Mesothelial cell of epicardium (in vitro differentiated cells): ENCODE results near the gene STPG4. TPM values are rescaled to one million over a fixed set of nuclear protein-coding genes. Genes with fewer than 3 reads are reported as not detected.

Source experiments
- DNase-seq, 2 experiments: peaks; one replicate each; pipeline ENCODE4 v3.0.0; 2021; ENCODE audit warnings: low spot score in 2 of 2; ENCODE audit not compliant: unreplicated experiment in 2 of 2
- H3K27ac Mint-ChIP-seq: 2 replicates; pipeline ENCODE4 v1.8.0; 2021; ENCODE audit warnings: mixed read lengths
- H3K27me3 Mint-ChIP-seq: 2 replicates; pipeline ENCODE4 v1.8.0; 2021; ENCODE audit warnings: low read depth, mixed read lengths
- H3K36me3 Mint-ChIP-seq: 2 replicates; pipeline ENCODE4 v1.8.0; 2021; ENCODE audit warnings: mixed read lengths
- H3K4me1 Mint-ChIP-seq: 2 replicates; pipeline ENCODE4 v1.8.0; 2021; ENCODE audit warnings: mixed read lengths
- H3K4me3 Mint-ChIP-seq: 2 replicates; pipeline ENCODE4 v1.8.0; 2021; ENCODE audit warnings: mild to moderate bottlenecking, moderate library complexity, mixed read lengths
- H3K9me3 Mint-ChIP-seq: 2 replicates; pipeline ENCODE4 v1.8.0; 2021; ENCODE audit warnings: mixed read lengths
- total RNA-seq: library from RNA; stranded (reverse); gene quantifications from 3 replicates; pipeline ENCODE4 v1.2.1, GENCODE V29; 2021
- TF ChIP-seq, protein P1 (sequence below): fragments of 200-600 bp; sonication (generic); IDR thresholded peaks from one replicate; pipeline ENCODE4 v1.5.0; 2021; ENCODE audit warnings: antibody characterized with exemption; ENCODE audit not compliant: unreplicated experiment

Gene STPG4
- total RNA-seq, 1 donor from 2014 or later: not detected

GRCh38 chr2:47087051-47087450 is 68.1 kb downstream of the STPG4 start:
- Mint-ChIP-seq H3K4me1 (peaks cover 52% of the 10 kb centered on the region), H3K4me3 (no peak overlapping the region), H3K36me3 (no peaks in the 10 kb centered on the region)

GRCh38 chr2:47086571-47086970 is 68.5 kb downstream of the STPG4 start:
- H3K4me1 Mint-ChIP-seq: peaks cover 52% of the 10 kb centered on the region
- DNase-seq: no peak
- TF ChIP-seq, protein P1, sequence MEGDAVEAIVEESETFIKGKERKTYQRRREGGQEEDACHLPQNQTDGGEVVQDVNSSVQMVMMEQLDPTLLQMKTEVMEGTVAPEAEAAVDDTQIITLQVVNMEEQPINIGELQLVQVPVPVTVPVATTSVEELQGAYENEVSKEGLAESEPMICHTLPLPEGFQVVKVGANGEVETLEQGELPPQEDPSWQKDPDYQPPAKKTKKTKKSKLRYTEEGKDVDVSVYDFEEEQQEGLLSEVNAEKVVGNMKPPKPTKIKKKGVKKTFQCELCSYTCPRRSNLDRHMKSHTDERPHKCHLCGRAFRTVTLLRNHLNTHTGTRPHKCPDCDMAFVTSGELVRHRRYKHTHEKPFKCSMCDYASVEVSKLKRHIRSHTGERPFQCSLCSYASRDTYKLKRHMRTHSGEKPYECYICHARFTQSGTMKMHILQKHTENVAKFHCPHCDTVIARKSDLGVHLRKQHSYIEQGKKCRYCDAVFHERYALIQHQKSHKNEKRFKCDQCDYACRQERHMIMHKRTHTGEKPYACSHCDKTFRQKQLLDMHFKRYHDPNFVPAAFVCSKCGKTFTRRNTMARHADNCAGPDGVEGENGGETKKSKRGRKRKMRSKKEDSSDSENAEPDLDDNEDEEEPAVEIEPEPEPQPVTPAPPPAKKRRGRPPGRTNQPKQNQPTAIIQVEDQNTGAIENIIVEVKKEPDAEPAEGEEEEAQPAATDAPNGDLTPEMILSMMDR: no peak
- no peaks in the 10 kb centered on the region for H3K9me3 Mint-ChIP-seq
- H3K27ac Mint-ChIP-seq: peak overlapping the region; percentile 39
- H3K27me3 Mint-ChIP-seq: no peaks in the 10 kb centered on the region
- no peaks in the 10 kb centered on the region for H3K36me3 Mint-ChIP-seq
- H3K4me3 Mint-ChIP-seq: no peak overlapping the region

More at GRCh38 chr2:47087051-47087450, 68.1 kb downstream of the STPG4 start:
- TF ChIP-seq, protein P1: no peak
- Mint-ChIP-seq H3K9me3 (no peaks in the 10 kb centered on the region), H3K27me3 (no peaks in the 10 kb centered on the region), H3K27ac (no peak overlapping the region)
- no peak for DNase-seq

GRCh38 chr2:47086054-47086471 is 69.0 kb downstream of the STPG4 start:
- Mint-ChIP-seq H3K36me3 (no peaks in the 10 kb centered on the region), H3K27ac (peak overlapping the region; percentile 39)

GRCh38 chr2:47083886-47084687 is 71.0 kb downstream of the STPG4 start:
- DNase-seq: no peak
- Mint-ChIP-seq H3K4me1 (peaks cover 38% of the 10 kb centered on the region), H3K9me3 (no peaks in the 10 kb centered on the region), H3K36me3 (no peaks in the 10 kb centered on the region), H3K27ac (peak overlapping the region; percentile 50), H3K4me3 (no peak overlapping the region), H3K27me3 (no peaks in the 10 kb centered on the region)
- TF ChIP-seq, protein P1: no peak

More at GRCh38 chr2:47086054-47086471, 69.0 kb downstream of the STPG4 start:
- Mint-ChIP-seq H3K27me3 (no peaks in the 10 kb centered on the region), H3K4me1 (peaks cover 50% of the 10 kb centered on the region), H3K4me3 (no peak overlapping the region), H3K9me3 (no peaks in the 10 kb centered on the region)
- TF ChIP-seq, protein P1: no peak
- DNase-seq: no peak

- TF ChIP-seq, protein P1: no peak
- Mint-ChIP-seq H3K4me3 (no peak overlapping the region), H3K4me1 (peaks cover 35% of the 10 kb centered on the region), H3K27ac (no peak overlapping the region), H3K36me3 (no peaks in the 10 kb centered on the region), H3K27me3 (no peaks in the 10 kb centered on the region), H3K9me3 (no peaks in the 10 kb centered on the region)
- no peak for DNase-seq
These were observed 71.6 kb downstream of the STPG4 start for GRCh38 chr2:47083485-47083884.
